PC-9 (cell line): Measurements from ENCODE around the gene ZFPM1. TPM values are rescaled to one million over a fixed set of nuclear protein-coding genes. Genes with fewer than 3 reads are reported as not detected.

Experiments
- BruUV-seq: library from RNA; stranded (reverse); fragments of 400-500 nt; replicated peaks from 2 replicates; lab custom pipeline; 2021; lab: Mats Ljungman, UMichigan
- CTCF ChIA-PET: fragments of 300-600 bp; sonication (Branson Sonifier 250); formaldehyde crosslinking; loops from one replicate; lab custom pipeline; 2022; ENCODE audit warnings: antibody characterized with exemption; lab: Charles Lee
- POLR2A ChIA-PET: fragments of 300-600 bp; sonication (Branson Sonifier 250); formaldehyde crosslinking; loops from one replicate; lab custom pipeline; 2022; ENCODE audit warnings: antibody characterized with exemption; ENCODE audit not compliant: unreplicated experiment; lab: Charles Lee
- DNase-seq, 2 experiments: peaks; one replicate each; pipeline versions ENCODE4 v3.0.0 to v3.0.0-alpha.2; 2015 to 2022; ENCODE audit warnings: mixed read lengths in 1 of 2
- H2AFZ ChIP-seq: fragments of 200-600 bp; sonication (generic); 2 replicates; pipeline ENCODE4 v1.8.1; 2017; ENCODE audit warnings: antibody characterized with exemption
- H3F3A ChIP-seq: fragments of 200-600 bp; sonication (generic); 2 replicates; pipeline ENCODE4 v1.8.1; 2017; ENCODE audit warnings: antibody characterized with exemption, mild to moderate bottlenecking, low read depth; ENCODE audit not compliant: insufficient read depth
- H3K27ac ChIP-seq: fragments of 200-600 bp; sonication (generic); 2 replicates; pipeline ENCODE4 v1.6.1; 2016; ENCODE audit warnings: mixed run types
- H3K27me3 ChIP-seq: fragments of 200-600 bp; sonication (generic); 2 replicates; pipeline ENCODE4 v1.6.1; 2016; ENCODE audit warnings: low read depth, mixed run types; ENCODE audit not compliant: insufficient read depth
- H3K36me3 ChIP-seq: fragments of 200-600 bp; sonication (generic); 2 replicates; pipeline ENCODE4 v1.6.1; 2016; ENCODE audit warnings: low read depth, mixed run types
- H3K4me1 ChIP-seq: fragments of 200-600 bp; sonication (generic); replicated peaks from 2 replicates; pipeline ENCODE4 v1.6.1; 2016; ENCODE audit warnings: mixed run types; ENCODE audit not compliant: insufficient read depth
- H3K4me2 ChIP-seq: fragments of 200-600 bp; sonication (generic); 2 replicates; pipeline ENCODE4 v1.6.1; 2017; ENCODE audit warnings: mixed run types
- H3K4me3 ChIP-seq: fragments of 200-600 bp; sonication (generic); 2 replicates; pipeline ENCODE4 v1.6.1; 2016; ENCODE audit warnings: mixed run types
- H3K79me2 ChIP-seq: fragments of 200-600 bp; sonication (generic); 2 replicates; pipeline ENCODE4 v1.6.1; 2017; ENCODE audit warnings: low read depth, mixed run types
- H3K9me2 ChIP-seq: fragments of 200-600 bp; sonication (generic); 2 replicates; pipeline ENCODE4 v1.8.1; 2017; ENCODE audit warnings: mild to moderate bottlenecking; ENCODE audit not compliant: insufficient read depth
- H3K9me3 ChIP-seq: fragments of 200-600 bp; sonication (generic); 2 replicates; pipeline ENCODE4 v1.8.1; 2016; ENCODE audit warnings: low read depth; ENCODE audit not compliant: insufficient read depth
- H4K20me1 ChIP-seq: fragments of 200-600 bp; sonication (generic); 2 replicates; pipeline ENCODE4 v1.8.1; 2017; ENCODE audit not compliant: insufficient read depth
- EZH2 ChIP-seq: fragments of 200-600 bp; sonication (generic); IDR thresholded peaks from 2 replicates; pipeline ENCODE4 v1.8.0; 2017; ENCODE audit warnings: antibody characterized with exemption, low read depth
- intact Hi-C: fragments of 100-400 bp; cut with micrococcal nuclease; formaldehyde crosslinking; loops from one replicate; pipeline ENCODE4 v1.10.0; 2022; ENCODE audit not compliant: unreplicated experiment
- total RNA-seq: library from RNA; stranded (reverse); gene quantifications from 2 replicates; pipeline ENCODE4 v1.2.3, GENCODE V29; 2021
- TF ChIP-seq, protein P1 (sequence below): fragments of 200-600 bp; sonication (generic); conservative IDR thresholded peaks from 2 replicates; pipeline ENCODE4 v1.6.1; 2017; ENCODE audit warnings: mixed run types, antibody characterized with exemption, mild to moderate bottlenecking, moderate library complexity

Gene ZFPM1
- total RNA-seq, 1 experiment from 2014 or later, result 19.7 TPM

DNA sequence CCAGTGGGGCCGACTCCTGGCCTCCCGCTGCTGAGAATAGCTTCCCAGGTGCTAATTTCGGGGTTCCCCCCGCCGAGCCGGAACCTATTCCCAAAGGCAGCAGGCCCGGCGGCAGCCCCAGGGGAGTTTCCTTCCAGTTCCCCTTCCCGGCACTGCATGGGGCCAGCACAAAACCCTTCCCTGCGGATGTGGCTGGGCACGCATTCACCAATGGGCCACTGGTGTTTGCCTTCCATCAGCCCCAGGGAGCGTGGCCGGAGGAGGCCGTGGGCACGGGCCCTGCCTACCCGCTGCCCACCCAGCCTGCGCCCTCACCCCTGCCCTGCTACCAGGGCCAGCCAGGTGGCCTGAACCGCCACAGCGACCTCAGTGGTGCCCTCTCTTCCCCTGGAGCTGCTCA is 24.9 kb upstream of the ZFPM1 start:
- Histone ChIP-seq H3K36me3 (no peaks in the 10 kb centered on the region), H3K4me1 (no peaks in the 10 kb centered on the region), H3K27me3 (no peaks in the 10 kb centered on the region), H3F3A (no peaks in the 10 kb centered on the region), H3K4me3 (no peak overlapping the region), H3K9me3 (no peaks in the 10 kb centered on the region), H2AFZ (no peak overlapping the region), H3K79me2 (no peaks in the 10 kb centered on the region), H3K9me2 (no peaks in the 10 kb centered on the region), H3K27ac (no peak overlapping the region), H4K20me1 (no peaks in the 10 kb centered on the region), H3K4me2 (no peak overlapping the region)
- CTCF ChIA-PET, result no interaction called here
- TF ChIP-seq EZH2, result no peak
- TF ChIP-seq, protein P1, sequence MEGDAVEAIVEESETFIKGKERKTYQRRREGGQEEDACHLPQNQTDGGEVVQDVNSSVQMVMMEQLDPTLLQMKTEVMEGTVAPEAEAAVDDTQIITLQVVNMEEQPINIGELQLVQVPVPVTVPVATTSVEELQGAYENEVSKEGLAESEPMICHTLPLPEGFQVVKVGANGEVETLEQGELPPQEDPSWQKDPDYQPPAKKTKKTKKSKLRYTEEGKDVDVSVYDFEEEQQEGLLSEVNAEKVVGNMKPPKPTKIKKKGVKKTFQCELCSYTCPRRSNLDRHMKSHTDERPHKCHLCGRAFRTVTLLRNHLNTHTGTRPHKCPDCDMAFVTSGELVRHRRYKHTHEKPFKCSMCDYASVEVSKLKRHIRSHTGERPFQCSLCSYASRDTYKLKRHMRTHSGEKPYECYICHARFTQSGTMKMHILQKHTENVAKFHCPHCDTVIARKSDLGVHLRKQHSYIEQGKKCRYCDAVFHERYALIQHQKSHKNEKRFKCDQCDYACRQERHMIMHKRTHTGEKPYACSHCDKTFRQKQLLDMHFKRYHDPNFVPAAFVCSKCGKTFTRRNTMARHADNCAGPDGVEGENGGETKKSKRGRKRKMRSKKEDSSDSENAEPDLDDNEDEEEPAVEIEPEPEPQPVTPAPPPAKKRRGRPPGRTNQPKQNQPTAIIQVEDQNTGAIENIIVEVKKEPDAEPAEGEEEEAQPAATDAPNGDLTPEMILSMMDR, result no peak
- POLR2A ChIA-PET, result no interaction called here
- DNase-seq, result no peak
- no TSS peak for BruUV-seq
- intact Hi-C loops, result no loop called here

DNA sequence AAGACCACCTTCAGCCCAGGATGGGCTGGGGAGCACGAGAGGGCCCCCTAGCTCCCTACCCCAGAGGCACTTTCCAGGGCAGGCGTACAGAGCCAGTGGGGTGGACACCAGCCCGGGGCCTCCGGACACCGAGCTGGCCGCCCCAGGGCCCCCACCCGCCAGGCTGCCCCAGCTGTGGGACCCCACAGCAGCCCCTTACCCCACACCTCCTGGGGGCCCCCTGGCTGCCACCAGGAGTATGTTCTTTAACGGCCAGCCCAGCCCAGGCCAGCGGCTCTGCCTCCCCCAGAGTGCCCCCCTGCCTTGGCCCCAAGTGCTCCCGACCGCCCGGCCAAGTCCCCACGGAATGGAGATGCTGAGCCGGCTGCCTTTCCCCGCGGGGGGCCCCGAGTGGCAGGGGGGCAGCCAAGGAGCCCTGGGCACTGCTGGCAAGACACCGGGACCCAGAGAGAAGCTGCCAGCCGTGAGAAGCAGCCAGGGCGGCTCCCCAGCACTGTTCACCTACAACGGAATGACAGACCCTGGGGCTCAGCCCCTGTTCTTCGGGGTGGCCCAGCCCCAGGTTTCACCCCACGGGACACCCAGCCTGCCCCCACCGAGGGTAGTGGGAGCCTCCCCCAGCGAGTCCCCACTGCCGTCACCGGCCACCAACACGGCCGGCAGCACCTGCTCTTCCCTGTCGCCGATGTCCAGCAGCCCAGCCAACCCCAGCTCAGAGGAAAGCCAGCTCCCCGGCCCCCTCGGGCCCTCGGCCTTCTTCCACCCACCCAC is 24.3 kb upstream of the ZFPM1 start:
- H3K79me2 ChIP-seq, result no peaks in the 10 kb centered on the region
- no TSS peak for BruUV-seq
- no peak for TF ChIP-seq EZH2
- TF ChIP-seq, protein P1, result peak; percentile 39; the same call in 1 of the 2 replicates
- no peaks in the 10 kb centered on the region for H3K36me3 ChIP-seq
- intact Hi-C loops, result no loop called here
- H3K4me1 ChIP-seq, result no peaks in the 10 kb centered on the region
- H3F3A ChIP-seq, result no peaks in the 10 kb centered on the region
- no peak for DNase-seq
- H3K27me3 ChIP-seq, result no peaks in the 10 kb centered on the region
- H2AFZ ChIP-seq, result no peak overlapping the region
- ChIA-PET POLR2A (no interaction called here), CTCF (no interaction called here)
- H3K27ac ChIP-seq, result no peak overlapping the region
- H3K4me3 ChIP-seq, result no peak overlapping the region
- no peak overlapping the region for H3K4me2 ChIP-seq
- H4K20me1 ChIP-seq, result no peaks in the 10 kb centered on the region
- H3K9me3 ChIP-seq, result no peaks in the 10 kb centered on the region
- H3K9me2 ChIP-seq, result no peaks in the 10 kb centered on the region

DNA sequence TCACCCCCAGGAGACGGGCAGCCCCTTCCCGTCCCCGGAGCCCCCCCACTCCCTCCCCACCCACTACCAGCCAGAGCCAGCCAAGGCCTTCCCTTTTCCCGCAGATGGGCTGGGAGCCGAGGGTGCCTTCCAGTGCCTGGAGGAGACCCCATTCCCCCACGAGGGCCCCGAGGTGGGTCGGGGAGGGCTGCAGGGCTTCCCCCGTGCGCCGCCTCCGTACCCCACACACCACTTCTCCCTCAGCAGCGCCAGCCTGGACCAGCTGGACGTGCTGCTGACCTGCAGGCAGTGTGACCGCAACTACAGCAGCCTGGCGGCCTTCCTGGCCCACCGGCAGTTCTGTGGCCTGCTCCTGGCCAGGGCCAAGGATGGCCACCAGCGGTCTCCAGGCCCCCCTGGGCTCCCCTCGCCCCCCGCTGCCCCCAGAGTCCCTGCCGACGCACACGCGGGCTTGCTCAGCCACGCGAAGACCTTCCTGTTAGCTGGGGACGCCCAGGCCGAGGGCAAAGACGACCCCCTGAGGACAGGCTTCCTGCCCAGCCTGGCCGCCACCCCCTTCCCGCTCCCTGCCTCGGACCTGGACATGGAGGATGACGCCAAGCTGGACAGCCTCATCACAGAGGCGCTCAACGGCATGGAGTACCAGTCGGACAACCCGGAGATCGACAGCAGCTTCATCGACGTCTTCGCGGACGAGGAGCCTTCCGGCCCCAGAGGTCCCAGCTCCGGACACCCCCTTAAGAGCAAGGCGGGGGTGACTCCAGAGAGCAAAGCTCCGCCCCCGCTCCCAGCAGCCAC is 23.5 kb upstream of the ZFPM1 start:
- Histone ChIP-seq H3K9me2 (no peaks in the 10 kb centered on the region), H3K9me3 (no peaks in the 10 kb centered on the region), H3K27ac (no peak overlapping the region), H3F3A (no peaks in the 10 kb centered on the region), H3K4me3 (no peak overlapping the region), H3K79me2 (no peaks in the 10 kb centered on the region), H3K4me1 (no peaks in the 10 kb centered on the region), H2AFZ (no peak overlapping the region), H3K4me2 (no peak overlapping the region), H3K36me3 (no peaks in the 10 kb centered on the region), H3K27me3 (no peaks in the 10 kb centered on the region), H4K20me1 (no peaks in the 10 kb centered on the region)
- BruUV-seq, result no TSS peak
- POLR2A ChIA-PET, result no interaction called here
- TF ChIP-seq, protein P1, result no peak
- TF ChIP-seq EZH2, result no peak
- no peak for DNase-seq
- CTCF ChIA-PET, result no interaction called here
- intact Hi-C loops, result no loop called here
